C4-2B (cell line): ENCODE results near the gene SYNPO2L.

Source experiments
- ZFX ChIP-seq: fragments of 450-650 bp; IDR thresholded peaks from 2 replicates; pipeline ENCODE4 v1.6.1; 2017
- TF ChIP-seq, protein P1 (sequence below): fragments of 450-650 bp; conservative IDR thresholded peaks from 2 replicates; pipeline ENCODE4 v1.5.1; 2017; ENCODE audit warnings: mild to moderate bottlenecking

DNA sequence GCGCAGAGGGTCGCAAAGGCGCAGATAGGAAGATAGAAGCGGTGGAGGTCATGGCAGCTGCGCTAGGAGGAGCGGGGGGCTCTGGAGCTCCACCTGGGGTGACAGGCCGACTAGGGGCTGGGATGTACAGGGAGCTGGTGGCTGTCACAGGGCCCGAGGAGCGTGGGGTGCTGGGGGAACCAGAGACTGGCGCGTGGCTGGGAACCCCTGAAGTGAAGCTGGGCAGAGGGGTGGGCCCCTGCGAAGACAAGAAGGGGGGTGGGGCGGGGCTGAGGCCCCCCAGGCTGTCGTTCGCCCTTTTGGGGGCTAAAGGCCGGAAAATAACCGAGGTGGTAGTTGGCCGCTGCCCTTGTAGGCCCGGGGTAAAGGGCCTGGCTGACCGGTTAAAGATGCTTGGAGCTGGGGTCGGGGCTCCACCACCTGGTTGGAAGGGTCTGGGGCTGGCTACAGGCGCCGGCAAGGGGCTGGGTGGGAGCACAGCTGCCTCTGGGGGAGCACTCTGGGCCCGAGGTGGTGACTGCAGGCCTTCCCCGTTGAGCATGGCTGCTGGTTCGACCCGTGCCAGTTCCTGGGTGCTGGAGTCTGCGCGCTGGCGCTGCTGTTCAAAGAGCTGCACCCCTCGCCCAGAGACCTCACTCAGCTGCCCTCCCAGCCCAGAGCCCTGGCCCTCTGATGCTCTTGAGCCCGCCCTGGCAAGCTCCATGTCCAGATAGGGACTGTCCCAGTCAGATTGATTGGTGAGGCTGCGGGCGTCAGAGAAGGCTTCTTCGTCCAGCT is 7.8 kb downstream of the SYNPO2L start:
- TF ChIP-seq, protein P1, sequence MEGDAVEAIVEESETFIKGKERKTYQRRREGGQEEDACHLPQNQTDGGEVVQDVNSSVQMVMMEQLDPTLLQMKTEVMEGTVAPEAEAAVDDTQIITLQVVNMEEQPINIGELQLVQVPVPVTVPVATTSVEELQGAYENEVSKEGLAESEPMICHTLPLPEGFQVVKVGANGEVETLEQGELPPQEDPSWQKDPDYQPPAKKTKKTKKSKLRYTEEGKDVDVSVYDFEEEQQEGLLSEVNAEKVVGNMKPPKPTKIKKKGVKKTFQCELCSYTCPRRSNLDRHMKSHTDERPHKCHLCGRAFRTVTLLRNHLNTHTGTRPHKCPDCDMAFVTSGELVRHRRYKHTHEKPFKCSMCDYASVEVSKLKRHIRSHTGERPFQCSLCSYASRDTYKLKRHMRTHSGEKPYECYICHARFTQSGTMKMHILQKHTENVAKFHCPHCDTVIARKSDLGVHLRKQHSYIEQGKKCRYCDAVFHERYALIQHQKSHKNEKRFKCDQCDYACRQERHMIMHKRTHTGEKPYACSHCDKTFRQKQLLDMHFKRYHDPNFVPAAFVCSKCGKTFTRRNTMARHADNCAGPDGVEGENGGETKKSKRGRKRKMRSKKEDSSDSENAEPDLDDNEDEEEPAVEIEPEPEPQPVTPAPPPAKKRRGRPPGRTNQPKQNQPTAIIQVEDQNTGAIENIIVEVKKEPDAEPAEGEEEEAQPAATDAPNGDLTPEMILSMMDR, result no peak
- TF ChIP-seq ZFX, result no peak
